ENCODE data around the gene VTI1A. TPM values are rescaled to one million over a fixed set of nuclear protein-coding genes. Genes with fewer than 3 reads are reported as not detected.
A peak's percentile ranks its signal among the peaks of the same experiment; 100 is the strongest.

Gene VTI1A
- total RNA-seq, 1 experiment from 2014 or later: 22.0 TPM

DNA sequence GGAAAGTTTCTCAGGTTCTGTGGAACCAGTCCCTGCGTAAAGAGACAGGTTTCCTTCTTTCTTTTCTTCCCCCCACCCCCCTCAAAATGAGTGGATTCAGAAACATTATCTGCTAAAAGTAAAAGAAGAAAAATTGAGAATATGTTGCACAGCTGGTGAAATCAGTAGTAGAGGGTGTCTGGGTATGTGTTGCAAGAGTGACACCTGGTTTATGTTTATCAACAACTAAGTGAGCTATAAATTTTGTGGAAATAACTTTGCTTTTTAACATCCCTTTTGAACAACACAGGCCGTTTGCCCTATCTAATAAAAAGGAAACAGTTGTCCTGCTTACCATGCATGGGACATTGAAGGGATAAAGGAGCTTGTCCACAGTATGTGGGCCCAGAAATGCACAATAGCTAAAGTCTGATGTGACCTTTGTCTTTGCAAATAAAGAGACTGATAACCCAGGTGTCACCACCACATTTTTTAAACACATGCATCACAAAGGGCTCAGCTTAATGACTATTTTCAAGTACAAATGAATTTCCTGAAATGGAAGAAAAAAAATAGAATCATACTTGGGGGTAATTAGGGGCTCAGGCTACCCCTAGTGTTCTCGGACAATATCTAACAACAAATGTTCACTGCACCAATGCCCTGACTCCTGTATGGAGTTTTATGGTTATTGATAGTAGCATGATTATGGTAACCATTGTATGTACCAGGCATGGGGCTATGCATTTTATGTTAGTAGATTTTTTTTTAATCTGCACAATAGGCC, 281.3 kb downstream of the VTI1A start:
- no peak overlapping the region for H3K56ac ChIP-seq (ENCODE audit: insufficient read length, low read depth, low read length)
- H3K4ac ChIP-seq (ENCODE audit: low read depth, low read length): no peak overlapping the region
- TF ChIP-seq, protein P1, sequence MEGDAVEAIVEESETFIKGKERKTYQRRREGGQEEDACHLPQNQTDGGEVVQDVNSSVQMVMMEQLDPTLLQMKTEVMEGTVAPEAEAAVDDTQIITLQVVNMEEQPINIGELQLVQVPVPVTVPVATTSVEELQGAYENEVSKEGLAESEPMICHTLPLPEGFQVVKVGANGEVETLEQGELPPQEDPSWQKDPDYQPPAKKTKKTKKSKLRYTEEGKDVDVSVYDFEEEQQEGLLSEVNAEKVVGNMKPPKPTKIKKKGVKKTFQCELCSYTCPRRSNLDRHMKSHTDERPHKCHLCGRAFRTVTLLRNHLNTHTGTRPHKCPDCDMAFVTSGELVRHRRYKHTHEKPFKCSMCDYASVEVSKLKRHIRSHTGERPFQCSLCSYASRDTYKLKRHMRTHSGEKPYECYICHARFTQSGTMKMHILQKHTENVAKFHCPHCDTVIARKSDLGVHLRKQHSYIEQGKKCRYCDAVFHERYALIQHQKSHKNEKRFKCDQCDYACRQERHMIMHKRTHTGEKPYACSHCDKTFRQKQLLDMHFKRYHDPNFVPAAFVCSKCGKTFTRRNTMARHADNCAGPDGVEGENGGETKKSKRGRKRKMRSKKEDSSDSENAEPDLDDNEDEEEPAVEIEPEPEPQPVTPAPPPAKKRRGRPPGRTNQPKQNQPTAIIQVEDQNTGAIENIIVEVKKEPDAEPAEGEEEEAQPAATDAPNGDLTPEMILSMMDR (conservative IDR thresholded peaks at IDR 0.05): no peak
- H2BK15ac ChIP-seq (ENCODE audit: low read depth, low read length): no peak overlapping the region
- H2BK12ac ChIP-seq (ENCODE audit: insufficient read length, low read depth, low read length): no peak overlapping the region
- H3K27ac Mint-ChIP-seq: peak overlapping the region; percentile 74 to 89 (median 88); a peak in 3 of 7 replicates
- H3K23me2 ChIP-seq (ENCODE audit: insufficient read length, low read depth, low read length, poor library complexity, severe bottlenecking): no peaks in the 10 kb centered on the region
- H2BK120ac ChIP-seq (ENCODE audit: low read depth, low read length, poor library complexity, severe bottlenecking): no peak overlapping the region
- no peak overlapping the region for H3K9ac ChIP-seq (ENCODE audit: extremely low read depth, insufficient read length, low read length)
- H4K5ac ChIP-seq (ENCODE audit: insufficient read length, low read depth, low read length): no peak overlapping the region
- DNase-seq: no peak
- peaks cover 0 to 8% (median 0%) of the 10 kb centered on the region in 3 experiments; a peak in 3 of 7 replicates for H3K36me3 Mint-ChIP-seq (ENCODE audit: insufficient read depth in 1 of 3, low read depth in 3 of 3)
- H4K20me1 ChIP-seq (ENCODE audit: control insufficient read depth, insufficient read depth, insufficient read length): no peaks in the 10 kb centered on the region
- no peak overlapping the region for H2BK5ac ChIP-seq (ENCODE audit: insufficient read length, low read length)
- H2BK20ac ChIP-seq (ENCODE audit: low read depth, low read length, poor library complexity, severe bottlenecking): no peak overlapping the region
- no peak overlapping the region for H3K23ac ChIP-seq (ENCODE audit: insufficient read length, low read depth, low read length)
- H4K8ac ChIP-seq (replicated peaks; ENCODE audit: insufficient read length, low read depth, low read length): no peak overlapping the region
- peaks cover 57 to 64% of the 10 kb centered on the region in 2 experiments for H3K4me1 Mint-ChIP-seq
- H3K4me1 ChIP-seq (ENCODE audit: insufficient read depth, low read length): peaks cover 17% of the 10 kb centered on the region
- H3K18ac ChIP-seq (ENCODE audit: insufficient read length, low read depth, low read length): no peak overlapping the region
- H4K91ac ChIP-seq (ENCODE audit: insufficient read length, low read depth, low read length): no peak overlapping the region
- no peaks in the 10 kb centered on the region for H3K79me2 ChIP-seq (ENCODE audit: insufficient read depth, low read length)
- no CpG with 5 or more reads among the region's 3 CpGs for WGBS (ENCODE audit: extremely low coverage, insufficient read length, low lambda C conversion rate)
- H2AFZ ChIP-seq (ENCODE audit: low read length): no peak overlapping the region
- H3T11ph ChIP-seq (ENCODE audit: low read length): no peak overlapping the region
- H3K27me3 Mint-ChIP-seq (ENCODE audit: low read depth): no peaks in the 10 kb centered on the region
- no peaks in the 10 kb centered on the region for H3K9me3 Mint-ChIP-seq
- H3K4me3 Mint-ChIP-seq: no peak overlapping the region
- no peaks in the 10 kb centered on the region for H3K79me1 ChIP-seq (ENCODE audit: insufficient read depth, low read depth, low read length, poor library complexity, severe bottlenecking)
- no peak overlapping the region for H3K4me2 ChIP-seq (ENCODE audit: insufficient read depth, insufficient read length, low read length)
- no peaks in the 10 kb centered on the region for H3K27me3 ChIP-seq (ENCODE audit: insufficient read depth, low read length)
- no peak overlapping the region for H3K27ac ChIP-seq (ENCODE audit: insufficient read length, low read depth, low read length)
- H2AK5ac ChIP-seq (ENCODE audit: insufficient read length, low read length): no peak overlapping the region
- no peaks in the 10 kb centered on the region for H3K9me3 ChIP-seq (ENCODE audit: control insufficient read depth, low read depth, low read length)
- H3K14ac ChIP-seq (ENCODE audit: insufficient read depth, low read length): peak overlapping the region; percentile 62; the same call in 1 of the 2 replicates

Measured in H9 (cell line).